Measurements from ENCODE around the gene GLIPR1.
A peak's percentile ranks its signal among the peaks of the same experiment; 100 is the strongest.
"Not testable (repeated sequence)": the region's sequence is repeated elsewhere in the genome, so short reads cannot be mapped to it uniquely, and the experiment has no call there.

The GLIPR1 gene

DNA sequence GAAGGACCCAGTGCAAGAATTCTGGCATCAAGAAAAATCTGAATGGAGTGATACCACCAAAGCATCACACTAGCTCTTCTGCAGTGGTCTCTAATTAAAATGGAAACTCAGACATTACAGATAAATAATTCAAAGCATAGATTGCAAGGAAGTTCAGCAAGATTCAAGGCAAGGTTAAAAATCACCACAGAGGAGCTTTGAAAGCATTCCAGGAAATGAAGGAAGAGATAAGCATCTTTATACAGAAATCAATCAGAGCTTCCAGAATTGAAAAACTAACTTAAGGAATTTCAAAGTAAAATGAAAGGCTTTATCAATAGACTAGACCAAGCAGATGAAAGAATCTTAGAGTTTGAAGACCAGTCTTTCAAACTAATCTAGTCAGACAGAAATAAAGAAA is 20.4 kb upstream of the GLIPR1 start:
- DNase-seq, result no peak
- in situ Hi-C loops (cut with HindIII; ENCODE audit: low pct_ligation_motif_present, low pct_unique_long_range_greater_than_20kb, low sequenced_read_pairs), result no loop called here

DNA sequence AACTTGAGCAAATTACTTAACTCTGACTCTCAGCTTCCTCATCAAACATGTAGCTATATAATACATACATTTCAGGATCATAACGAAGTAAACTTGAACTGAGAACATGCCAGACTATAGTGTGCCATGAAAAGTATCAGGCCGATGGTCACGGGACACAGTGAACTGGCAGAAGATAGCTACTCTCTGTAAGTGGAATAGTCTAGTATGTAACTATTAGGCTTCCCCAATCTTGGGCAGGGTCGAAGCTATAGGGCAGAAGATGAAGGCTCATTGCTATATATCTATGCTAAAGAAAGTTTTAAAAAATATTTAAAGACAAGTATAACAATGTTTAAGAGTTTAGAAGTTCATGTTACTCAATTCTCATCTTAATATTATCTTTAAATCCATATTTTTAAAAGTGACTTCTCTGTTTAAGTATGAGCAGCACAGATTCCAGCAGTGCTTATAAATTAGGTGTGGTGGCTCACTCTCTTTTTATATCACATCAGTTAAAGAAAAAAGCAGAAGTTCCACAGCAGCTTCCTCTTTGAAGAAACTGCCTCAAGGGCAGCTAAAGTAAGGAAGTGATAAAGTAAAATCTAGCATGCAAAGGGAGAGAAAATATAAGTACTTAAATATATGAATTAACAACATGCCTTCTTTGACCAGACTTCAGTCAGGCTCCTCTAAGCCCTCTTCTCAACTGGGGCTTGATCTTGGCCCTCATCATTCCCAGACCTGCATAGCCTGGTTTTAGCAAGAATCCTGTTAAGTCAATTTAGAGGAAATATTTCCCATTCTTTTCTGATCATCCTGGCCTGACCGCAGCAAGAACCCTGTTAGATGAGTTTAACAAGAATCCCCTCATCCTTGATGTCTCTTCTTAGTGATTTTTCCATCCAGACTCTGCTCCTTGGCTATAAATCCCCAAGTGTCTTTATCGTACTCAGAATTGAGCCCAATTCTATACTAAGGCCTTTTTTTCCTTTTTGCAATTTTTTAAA is 8.4 kb upstream of the GLIPR1 start:
- DNase-seq, result no peak
- in situ Hi-C loops (cut with HindIII; ENCODE audit: low pct_ligation_motif_present, low pct_unique_long_range_greater_than_20kb, low sequenced_read_pairs), result no loop called here

DNA sequence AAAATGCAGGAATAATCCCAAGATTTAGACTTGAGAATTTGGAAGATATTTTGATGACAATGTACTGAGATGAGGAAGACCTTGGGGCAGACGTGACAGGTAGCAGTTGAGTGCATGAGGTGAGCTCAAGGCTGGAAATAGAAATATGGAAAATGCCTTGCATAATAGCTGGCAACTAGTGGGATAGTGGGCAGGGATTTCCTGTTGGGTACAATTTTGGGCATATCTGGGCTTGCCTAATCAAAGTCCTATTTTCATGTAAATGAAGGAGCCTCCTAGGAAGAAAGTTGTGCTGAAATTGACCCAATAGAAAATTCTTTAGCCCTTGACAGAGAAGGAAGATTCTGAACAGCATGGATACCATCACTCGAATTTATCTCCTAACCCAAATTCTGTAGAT is 6.4 kb upstream of the GLIPR1 start:
- in situ Hi-C loops (cut with HindIII; ENCODE audit: low pct_ligation_motif_present, low pct_unique_long_range_greater_than_20kb, low sequenced_read_pairs), result no loop called here
- no peak for DNase-seq

DNA sequence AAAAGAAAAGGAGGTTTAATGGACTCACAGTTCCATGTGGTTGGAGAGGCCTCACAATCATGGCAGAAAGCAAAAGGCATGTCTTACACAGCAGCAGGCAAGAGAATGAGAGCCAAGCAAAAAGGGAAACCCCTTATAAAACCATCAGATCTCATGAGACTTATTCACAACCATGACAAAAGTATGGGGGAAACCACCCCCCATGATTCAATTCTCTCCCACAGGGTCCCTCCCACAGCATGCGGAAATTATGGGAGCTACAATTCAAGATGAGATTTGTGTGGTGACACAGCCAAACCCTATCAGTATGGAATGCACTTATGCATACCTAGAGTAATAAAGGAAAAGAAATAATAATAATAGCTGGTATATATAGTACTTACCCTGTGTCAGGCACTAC is 4.5 kb upstream of the GLIPR1 start:
- in situ Hi-C loops (cut with HindIII; ENCODE audit: low pct_ligation_motif_present, low pct_unique_long_range_greater_than_20kb, low sequenced_read_pairs), result no loop called here
- DNase-seq, result no peak

DNA sequence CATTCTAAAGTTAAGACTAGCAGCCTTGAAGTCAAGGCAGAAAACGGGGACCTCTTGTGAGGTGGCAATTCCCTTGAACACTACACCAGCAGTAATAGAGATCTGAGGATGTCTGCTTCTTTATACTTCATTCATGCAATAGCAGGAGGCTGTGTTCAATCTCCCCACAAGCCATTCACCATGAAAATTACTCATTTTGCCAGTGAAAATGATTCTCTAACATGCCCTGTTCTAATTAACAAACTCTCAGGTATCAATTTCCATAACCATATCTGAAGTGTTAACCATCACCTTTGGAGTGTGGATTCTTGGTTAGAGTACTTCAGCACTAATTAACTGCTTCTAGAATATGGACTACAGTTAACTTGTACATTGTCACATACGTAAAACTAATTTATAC is 3.4 kb upstream of the GLIPR1 start:
- no peak for DNase-seq
- in situ Hi-C loops (cut with HindIII; ENCODE audit: low pct_ligation_motif_present, low pct_unique_long_range_greater_than_20kb, low sequenced_read_pairs), result no loop called here

DNA sequence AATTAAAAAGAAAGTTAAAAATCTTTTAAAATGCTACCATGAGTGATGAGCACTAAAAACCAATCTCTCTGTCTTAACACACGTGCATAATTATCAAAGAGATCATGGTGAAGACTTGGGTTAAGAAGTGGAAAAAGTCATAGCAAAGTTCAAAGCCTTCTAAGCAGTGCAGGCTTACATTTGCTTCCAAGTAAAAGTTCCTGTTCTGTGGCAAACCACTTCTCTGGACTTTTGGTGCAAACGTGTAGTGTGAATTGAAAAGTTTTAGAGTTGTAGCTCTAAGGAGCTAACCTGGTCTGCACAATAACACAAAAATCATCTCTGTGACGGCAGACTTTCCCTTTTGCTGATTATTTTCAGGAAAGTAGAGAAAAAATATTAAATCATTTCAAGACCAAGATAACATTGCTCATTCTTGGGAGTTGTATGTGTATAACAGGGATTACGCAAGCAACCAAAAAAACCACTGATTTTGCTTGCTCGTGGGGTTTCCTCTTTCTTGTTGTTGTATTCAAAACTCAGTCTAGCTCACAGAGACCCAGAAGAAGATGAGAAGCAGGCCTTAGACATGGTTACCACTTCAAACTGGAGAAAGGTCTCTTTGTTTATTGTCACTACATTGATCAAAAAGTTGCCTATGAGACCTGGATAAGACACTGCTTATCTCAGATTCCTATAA is 2.3 kb upstream of the GLIPR1 start:
- DNase-seq, result no peak
- in situ Hi-C loops (cut with HindIII; ENCODE audit: low pct_ligation_motif_present, low pct_unique_long_range_greater_than_20kb, low sequenced_read_pairs), result no loop called here

DNA sequence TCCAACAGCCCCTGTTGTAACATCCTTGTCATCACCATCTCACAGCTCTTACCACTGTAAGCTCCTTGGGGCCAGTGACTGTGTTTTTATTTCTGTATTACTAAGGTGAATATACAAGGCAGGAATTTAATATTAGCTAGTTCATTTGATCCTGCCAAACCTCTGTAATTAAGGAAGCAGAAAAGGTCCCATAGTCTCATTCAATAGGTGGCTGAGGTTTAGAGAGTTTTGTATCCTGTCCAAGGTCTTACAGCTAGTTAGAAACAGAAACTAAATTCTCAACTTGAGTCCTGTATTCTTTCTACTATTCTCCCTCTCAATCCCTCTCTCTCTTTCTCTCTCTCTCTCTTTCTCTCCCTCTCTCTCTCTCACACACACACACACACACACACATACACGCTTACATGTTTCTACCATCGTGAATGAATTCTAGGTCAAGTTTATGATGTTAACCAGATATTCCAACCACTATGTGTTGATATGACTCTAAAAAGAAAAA is 543 bp upstream of the GLIPR1 start:
- in situ Hi-C loops (cut with HindIII; ENCODE audit: low pct_ligation_motif_present, low pct_unique_long_range_greater_than_20kb, low sequenced_read_pairs), result no loop called here
- peak; percentile 72 for DNase-seq

DNA sequence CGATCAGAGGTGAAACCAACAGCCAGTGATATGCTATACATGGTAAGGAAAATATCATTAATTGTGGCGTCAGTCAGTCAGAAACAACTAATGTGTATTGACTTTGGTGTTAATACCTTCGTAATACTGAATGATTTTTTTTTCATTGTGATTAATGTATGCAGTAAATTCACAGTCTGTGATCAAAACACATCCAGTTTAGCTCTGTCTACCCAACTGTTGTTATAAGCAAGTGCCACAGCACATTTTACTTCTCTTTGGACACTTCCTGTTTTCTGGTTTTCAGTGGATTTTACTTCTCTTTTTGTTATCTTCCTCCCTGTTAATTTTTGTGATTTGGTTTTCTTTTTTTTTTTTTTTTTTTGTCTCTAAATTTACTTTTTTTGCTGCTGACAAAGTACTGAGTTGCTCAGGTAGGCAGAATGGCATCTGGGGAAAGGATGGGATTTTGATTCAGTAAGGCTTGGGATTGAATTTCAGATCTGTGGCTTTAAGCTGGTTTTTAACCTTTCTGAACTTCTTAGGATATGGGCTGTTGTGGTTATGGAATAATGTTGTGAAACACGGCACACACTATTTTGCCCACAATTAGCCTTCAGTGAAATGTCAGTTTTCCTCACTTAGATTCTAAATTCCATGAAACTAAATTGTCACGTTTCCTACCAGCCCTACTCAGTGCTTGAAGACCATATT is 604 bp downstream of the GLIPR1 start:
- peak; percentile 39 for DNase-seq
- in situ Hi-C loops (cut with HindIII; ENCODE audit: low pct_ligation_motif_present, low pct_unique_long_range_greater_than_20kb, low sequenced_read_pairs), result no loop called here

DNA sequence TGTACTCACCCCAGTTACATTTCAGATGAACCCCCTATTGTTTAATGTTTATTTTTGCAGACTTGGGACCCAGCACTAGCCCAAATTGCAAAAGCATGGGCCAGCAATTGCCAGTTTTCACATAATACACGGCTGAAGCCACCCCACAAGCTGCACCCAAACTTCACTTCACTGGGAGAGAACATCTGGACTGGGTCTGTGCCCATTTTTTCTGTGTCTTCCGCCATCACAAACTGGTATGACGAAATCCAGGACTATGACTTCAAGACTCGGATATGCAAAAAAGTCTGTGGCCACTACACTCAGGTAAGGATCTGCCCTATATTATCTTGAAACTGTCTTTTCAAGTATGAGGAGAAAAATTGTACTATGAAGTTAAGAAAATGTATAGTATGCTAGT is 1.2 kb downstream of the GLIPR1 start:
- peak; percentile 33 for DNase-seq
- in situ Hi-C loops (cut with HindIII; ENCODE audit: low pct_ligation_motif_present, low pct_unique_long_range_greater_than_20kb, low sequenced_read_pairs), result no loop called here

DNA sequence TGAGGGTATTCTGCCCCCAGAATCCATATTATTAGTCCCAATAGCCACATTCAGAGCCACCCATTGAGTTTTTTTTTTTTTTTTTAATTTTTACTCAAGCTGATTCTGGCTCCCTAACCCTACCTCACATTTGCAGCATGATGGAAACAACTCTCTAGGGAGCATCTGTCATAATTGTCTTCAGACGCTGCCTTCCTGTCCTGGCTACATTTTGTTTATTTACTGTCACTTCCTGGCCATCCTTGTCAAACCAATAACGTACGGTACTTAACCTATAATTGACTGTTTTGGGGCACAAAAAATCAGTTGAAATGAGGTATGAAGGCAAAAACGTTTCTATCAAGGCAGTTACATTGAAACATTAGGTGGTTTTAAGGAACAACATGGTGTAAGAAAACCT is 2.1 kb downstream of the GLIPR1 start:
- in situ Hi-C loops (cut with HindIII; ENCODE audit: low pct_ligation_motif_present, low pct_unique_long_range_greater_than_20kb, low sequenced_read_pairs), result no loop called here

DNA sequence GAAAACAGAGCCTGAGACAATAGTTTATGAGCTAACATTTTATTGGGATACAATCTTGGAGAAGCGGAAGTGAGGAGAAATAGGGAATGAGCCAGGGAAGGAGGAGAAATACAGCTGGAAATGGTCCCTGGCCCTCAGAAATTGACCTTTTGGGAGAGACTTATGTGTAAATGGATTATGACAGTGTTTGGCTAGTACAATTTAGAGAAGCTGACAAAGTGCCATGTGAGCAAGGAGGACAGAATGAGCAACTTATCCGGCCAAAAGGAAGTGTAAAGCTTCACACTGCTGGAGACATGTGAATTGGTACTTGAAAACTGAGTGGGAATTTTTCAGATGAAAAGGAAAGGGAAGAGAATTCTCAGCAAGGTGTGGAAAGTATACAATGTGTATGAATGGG is 2.9 kb downstream of the GLIPR1 start:
- no peak for DNase-seq
- in situ Hi-C loops (cut with HindIII; ENCODE audit: low pct_ligation_motif_present, low pct_unique_long_range_greater_than_20kb, low sequenced_read_pairs), result no loop called here

More for the DNA sequence above, 2.1 kb downstream of the GLIPR1 start:
- DNase-seq, result no peak

DNA sequence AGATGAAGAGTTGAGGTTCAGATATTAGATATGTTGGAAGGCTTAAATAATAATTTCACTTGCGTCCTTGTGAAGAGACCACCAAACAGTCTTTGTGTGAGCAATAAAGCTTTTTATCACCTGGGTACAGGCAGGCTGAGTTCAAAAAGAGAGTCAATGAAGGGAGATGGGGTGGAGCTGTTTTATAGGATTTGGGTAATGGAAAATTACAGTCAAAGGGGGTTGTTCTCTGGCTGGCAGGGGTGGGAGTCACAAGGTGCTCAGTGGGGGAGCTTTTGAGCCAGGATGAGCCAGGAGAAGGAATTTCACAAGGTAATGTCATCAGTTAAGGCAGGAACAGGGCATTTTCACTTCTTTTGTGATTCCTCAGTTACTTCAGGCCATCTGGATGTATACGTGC is 3.9 kb downstream of the GLIPR1 start:
- in situ Hi-C loops (cut with HindIII; ENCODE audit: low pct_ligation_motif_present, low pct_unique_long_range_greater_than_20kb, low sequenced_read_pairs); DNase-seq: not testable (repeated sequence)

DNA sequence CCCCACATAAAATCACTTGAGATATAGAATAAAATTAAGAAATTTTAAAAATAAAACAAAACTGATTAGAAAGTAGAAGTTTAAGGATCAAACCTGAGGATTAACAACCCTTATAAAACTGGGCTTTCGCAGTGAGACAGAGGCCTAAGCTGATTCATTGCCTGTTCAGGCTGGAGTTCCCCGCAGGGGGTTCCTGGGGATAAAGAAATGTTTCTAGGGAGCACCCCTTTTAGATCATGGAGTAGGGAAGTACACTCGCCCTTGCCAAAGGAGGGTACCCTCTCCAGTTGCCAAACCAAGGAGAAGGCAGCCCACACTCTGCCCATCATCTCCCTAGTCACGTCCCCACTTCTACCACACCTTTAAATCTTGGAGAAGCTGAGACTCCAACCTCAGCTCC is 6.8 kb downstream of the GLIPR1 start:
- in situ Hi-C loops (cut with HindIII; ENCODE audit: low pct_ligation_motif_present, low pct_unique_long_range_greater_than_20kb, low sequenced_read_pairs), result no loop called here
- no peak for DNase-seq

DNA sequence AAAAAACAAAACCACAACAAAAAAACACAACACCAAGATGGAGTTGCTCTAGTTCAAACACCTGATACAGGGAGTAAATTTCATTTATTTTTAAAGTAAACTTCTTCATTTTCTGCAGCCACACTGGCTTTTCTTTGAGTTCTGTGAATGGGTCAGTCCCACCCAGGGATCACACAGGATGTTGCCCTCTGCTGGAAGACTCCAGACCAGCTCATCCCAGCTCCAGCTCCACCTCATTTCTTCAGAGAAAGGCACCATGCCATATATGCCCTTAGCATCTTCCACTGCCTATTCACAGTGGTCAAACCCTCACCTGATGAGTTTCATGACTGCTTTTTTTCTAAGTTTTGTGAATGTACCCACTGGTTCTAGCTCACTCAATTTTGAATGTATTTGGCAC is 8.0 kb downstream of the GLIPR1 start:
- in situ Hi-C loops (cut with HindIII; ENCODE audit: low pct_ligation_motif_present, low pct_unique_long_range_greater_than_20kb, low sequenced_read_pairs), result no loop called here

DNA sequence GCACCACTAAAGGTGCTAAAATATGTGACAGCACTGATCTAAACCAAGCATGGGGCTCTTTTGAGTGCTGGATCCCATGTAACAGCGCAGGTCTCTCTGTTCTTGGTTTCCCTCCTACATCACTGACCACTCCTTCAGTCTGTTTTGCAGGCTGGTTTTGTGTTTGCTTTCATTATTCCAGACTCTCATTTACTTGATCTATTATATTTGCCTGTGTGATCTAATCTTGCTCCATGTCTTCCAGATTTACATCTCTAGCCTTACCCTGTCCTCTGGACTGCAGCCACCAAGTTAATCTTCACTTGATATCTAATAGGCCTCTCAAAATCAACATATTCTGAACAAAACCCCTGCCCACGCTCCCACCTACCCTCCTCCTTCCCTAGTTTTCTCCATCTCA is 8.6 kb downstream of the GLIPR1 start:
- in situ Hi-C loops (cut with HindIII; ENCODE audit: low pct_ligation_motif_present, low pct_unique_long_range_greater_than_20kb, low sequenced_read_pairs), result no loop called here
- no peak for DNase-seq

More for the DNA sequence above, 8.0 kb downstream of the GLIPR1 start:
- DNase-seq, result peak; percentile 76

DNA sequence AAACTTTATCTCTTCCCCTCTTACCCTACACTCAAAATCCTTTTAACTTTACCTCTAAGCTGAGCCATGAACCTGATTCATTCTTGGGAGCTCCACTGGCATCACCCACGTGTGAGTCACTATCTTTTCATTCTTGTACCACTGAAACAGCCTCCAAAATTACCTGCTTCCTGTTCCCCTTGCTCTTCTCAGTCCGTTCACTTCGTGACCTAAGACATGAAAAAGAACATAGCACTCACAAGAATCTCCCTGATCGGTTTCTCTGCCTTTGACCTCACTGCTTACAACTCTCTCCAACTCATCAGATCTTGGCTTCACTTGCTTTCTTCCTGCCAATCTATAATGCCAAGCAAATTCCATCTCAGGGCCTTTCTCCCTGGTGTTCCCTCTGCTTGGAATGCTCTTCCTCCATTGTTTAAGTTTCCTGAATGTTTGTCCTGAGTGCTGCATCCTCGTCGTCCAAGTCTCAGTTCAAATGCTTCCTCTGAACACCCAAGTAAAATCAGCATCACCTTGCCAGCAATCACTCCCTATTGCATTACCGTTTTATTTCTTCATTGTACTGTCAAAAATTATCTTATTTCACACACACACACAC is 9.2 kb downstream of the GLIPR1 start:
- in situ Hi-C loops (cut with HindIII; ENCODE audit: low pct_ligation_motif_present, low pct_unique_long_range_greater_than_20kb, low sequenced_read_pairs), result no loop called here
- DNase-seq, result peak; percentile 73

DNA sequence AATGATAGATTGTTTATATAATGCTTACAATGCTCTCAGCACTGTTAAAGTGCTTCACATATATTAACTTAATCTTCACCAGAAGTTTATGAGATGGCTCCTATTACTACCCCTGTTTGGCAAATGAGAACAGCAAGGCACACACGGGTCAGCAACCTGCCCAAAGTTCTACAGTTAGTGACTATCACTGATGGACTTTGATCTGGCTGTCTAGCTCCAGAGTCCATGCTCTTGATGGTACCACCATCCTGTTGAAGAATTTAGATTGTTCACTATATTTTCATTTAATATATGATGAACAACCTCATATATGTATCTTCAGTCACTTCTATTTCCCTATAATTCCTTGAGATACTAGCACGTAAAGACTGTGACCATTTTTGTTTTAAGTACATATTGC is 10.6 kb downstream of the GLIPR1 start:
- no peak for DNase-seq
- in situ Hi-C loops (cut with HindIII; ENCODE audit: low pct_ligation_motif_present, low pct_unique_long_range_greater_than_20kb, low sequenced_read_pairs), result no loop called here

DNA sequence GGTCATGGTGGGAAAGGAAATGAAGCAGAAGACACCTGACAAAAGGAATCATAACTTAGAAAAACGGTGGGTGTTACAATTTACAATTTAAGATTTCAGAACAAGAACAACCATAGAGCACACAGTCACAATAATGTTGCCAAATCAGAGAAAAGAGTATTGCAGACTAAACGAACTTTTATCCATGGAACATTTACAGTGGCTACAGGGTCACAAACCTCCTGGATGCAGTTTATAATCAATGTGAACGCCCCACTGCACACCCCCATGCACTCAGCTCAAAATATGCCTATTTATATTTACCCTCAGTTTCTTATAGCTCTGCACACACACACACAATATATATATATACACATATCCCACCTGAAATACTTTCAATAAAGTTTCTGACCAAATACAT is 22.9 kb downstream of the GLIPR1 start:
- in situ Hi-C loops (cut with HindIII; ENCODE audit: low pct_ligation_motif_present, low pct_unique_long_range_greater_than_20kb, low sequenced_read_pairs), result no loop called here

DNA sequence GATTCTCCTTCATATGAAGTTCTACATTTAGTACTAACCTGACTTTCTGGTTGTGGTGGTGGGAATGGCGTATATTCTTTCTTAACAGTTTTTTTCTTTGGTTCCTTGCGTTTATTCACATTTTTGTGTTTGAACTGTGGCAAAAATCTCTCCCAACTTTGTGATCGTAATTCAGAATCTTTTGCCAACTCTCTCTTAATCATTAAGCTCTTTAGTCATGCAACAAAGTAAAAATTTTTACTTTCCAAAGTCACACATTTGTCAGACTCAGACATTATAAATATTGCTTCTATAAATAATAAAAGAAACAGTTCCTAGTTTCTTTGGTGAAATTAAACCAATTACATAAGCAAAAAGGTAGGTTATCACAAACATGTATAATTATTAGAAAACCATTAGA is 23.3 kb downstream of the GLIPR1 start:
- in situ Hi-C loops (cut with HindIII; ENCODE audit: low pct_ligation_motif_present, low pct_unique_long_range_greater_than_20kb, low sequenced_read_pairs), result no loop called here
- peak; percentile 57 for DNase-seq

More for the DNA sequence above, 22.9 kb downstream of the GLIPR1 start:
- no peak for DNase-seq

Measured in ACHN (cell line).